GM21367 (cell line): ENCODE results near the gene TBX4.
"Not testable (repeated sequence)": the region's sequence is repeated elsewhere in the genome, so short reads cannot be mapped to it uniquely, and the experiment has no call there.

ENCODE experiments used
- ATAC-seq: cut with Tn5 transposase; IDR thresholded peaks from one replicate; pipeline ENCODE4 v1.9.1; 2021; ENCODE audit not compliant: unreplicated experiment

The TBX4 gene

GRCh38 chr17:61427567-61427966, 24.7 kb upstream of the TBX4 start:
- no peak for ATAC-seq

DNA sequence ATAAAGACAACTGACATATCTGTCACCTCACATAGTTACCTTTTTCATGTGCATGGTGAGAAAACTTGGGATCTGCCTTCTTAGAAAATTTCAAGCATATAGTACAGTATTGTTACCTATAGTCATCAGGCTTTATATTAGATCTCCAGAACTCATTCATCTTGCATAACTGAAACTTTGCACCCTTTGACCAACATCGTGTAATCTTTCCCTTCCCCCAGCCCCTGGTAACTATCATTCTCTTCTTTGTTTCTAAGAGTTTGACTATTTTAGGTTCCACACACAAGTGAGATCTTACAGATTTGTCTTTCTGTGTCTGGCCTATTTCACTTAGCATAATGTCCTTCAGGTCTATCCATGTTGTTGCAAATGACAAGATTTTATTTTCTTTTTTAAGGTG, 22.9 kb upstream of the TBX4 start:
- no peak for ATAC-seq

- ATAC-seq = not testable (repeated sequence)
These were observed 22.4 kb upstream of the TBX4 start for GRCh38 chr17:61429831-61430230.

GRCh38 chr17:61431594-61432311, 20.5 kb upstream of the TBX4 start:
- no peak for ATAC-seq

- ATAC-seq = no peak
These were observed 15.9 kb upstream of the TBX4 start for GRCh38 chr17:61436273-61436672.

- ATAC-seq = no peak
These were observed 15.1 kb upstream of the TBX4 start for GRCh38 chr17:61436995-61437704.

DNA sequence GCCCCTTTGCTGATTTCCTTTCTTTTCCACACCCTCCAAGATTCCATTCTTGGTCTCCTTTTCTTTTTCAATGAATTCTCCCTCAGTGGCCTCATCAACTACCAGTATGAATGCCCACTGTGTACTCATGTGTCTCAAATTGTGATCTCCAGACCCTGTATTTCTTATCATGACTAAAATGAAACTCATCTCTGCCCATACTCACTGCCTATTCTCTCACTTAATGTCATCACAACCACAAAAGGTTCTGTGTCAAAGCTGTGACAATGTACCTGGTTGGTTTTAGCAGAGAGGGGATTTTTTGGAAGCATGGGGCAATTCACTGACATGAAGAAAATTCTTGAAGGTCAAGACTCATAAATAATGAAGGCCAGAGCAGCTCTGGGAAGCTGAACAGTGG, 11.5 kb upstream of the TBX4 start:
- ATAC-seq = no peak

DNA sequence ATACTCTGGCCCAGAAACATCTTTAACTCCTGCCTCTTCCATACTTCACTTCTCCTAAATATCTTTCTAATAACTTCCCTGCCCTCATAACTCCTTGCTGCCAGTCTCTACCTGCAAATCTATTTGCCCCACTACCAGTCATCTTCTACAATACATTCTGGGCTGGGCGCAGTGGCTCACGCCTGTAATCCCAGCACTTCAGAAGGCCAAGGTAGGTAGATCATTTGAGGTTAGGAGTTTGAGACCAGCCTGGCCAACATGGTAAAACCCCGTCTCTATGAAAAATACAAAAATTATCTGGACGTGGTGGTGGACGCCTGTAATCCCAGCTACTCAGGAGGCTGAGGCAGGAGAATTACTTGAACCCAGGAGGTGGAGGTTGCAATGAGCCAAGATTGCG, 10.7 kb upstream of the TBX4 start:
- ATAC-seq = not testable (repeated sequence)

GRCh38 chr17:61442136-61442775, 10.0 kb upstream of the TBX4 start:
- ATAC-seq = no peak

DNA sequence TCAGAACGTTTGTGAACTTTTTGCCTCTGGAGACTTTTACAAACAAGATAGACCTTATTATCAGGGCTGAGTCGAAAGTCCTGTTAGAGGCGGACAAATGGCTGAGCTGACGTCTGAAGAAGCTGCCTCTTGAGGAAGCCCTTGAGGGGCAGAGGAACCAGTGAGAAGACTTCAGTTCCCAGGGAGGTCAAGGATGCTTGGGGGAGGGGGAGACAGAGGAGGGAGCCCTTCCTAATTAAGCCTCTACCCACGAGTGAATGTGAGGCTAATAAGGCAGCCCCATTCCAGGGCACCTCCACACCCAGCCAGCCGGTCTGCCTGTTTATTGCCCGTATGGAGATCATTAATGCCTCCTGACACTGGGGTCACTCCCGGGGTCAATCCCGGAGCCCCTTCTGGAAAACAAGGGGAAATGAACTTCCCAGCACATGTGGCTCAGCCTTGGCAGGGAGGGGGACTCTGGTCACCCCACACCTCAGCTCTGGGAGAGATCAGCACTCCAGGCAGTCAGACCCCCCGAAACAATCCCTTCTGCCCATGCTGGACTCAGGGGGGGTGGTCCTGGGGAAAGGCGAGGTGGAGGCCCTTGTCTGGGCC, 9.2 kb upstream of the TBX4 start:
- ATAC-seq = no peak

- no peak for ATAC-seq
These were observed 8.7 kb upstream of the TBX4 start for GRCh38 chr17:61443475-61443882.

DNA sequence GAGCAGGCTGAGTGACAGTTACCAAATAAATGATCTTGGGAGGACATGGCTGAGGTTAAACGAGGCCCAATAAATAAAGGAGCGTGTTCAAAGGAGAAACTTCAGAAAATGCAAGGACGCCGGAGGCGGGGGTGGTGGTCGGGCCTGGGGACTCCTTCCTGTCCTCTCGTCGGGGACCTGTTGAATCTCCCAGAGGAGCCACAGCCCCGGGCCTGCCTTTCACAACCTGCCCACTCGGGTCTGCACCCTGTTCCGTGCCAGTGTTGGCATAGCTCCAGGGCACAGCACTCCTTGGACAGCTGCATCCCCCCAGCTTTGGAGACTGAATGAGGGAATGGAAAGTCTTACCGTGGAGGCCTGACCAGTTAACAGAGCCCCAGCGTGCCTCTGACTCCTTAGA, 8.1 kb upstream of the TBX4 start:
- ATAC-seq = no peak

- ATAC-seq = no peak
These were observed 7.4 kb upstream of the TBX4 start for GRCh38 chr17:61444831-61445230.

GRCh38 chr17:61447358-61447757, 4.9 kb upstream of the TBX4 start:
- no peak for ATAC-seq

- ATAC-seq = no peak
These were observed 4.2 kb upstream of the TBX4 start for GRCh38 chr17:61448042-61448441.

DNA sequence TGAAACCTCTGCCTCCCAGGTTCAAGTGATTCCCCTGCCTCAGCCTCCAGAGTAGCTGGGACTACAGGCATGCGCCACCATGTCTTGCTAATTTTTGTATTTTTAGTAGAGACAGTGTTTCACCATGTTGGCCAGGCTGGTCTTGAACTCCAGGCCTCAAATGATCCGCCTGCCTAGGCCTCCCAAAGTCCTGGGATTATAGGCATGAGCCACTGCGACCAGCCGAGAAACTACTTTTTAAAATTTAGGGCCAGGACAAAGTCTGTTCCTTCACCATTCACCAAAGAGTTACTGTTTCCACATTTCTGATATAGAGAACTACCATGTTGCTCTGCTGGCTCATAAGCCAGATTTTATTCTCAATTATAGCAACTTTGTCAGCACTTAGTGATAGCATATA, 3.1 kb upstream of the TBX4 start:
- not testable (repeated sequence) for ATAC-seq

- no peak for ATAC-seq
These were observed 2.2 kb upstream of the TBX4 start for GRCh38 chr17:61449707-61450640.

- ATAC-seq = no peak
These were observed 1.3 kb upstream of the TBX4 start for GRCh38 chr17:61450641-61451537.

DNA sequence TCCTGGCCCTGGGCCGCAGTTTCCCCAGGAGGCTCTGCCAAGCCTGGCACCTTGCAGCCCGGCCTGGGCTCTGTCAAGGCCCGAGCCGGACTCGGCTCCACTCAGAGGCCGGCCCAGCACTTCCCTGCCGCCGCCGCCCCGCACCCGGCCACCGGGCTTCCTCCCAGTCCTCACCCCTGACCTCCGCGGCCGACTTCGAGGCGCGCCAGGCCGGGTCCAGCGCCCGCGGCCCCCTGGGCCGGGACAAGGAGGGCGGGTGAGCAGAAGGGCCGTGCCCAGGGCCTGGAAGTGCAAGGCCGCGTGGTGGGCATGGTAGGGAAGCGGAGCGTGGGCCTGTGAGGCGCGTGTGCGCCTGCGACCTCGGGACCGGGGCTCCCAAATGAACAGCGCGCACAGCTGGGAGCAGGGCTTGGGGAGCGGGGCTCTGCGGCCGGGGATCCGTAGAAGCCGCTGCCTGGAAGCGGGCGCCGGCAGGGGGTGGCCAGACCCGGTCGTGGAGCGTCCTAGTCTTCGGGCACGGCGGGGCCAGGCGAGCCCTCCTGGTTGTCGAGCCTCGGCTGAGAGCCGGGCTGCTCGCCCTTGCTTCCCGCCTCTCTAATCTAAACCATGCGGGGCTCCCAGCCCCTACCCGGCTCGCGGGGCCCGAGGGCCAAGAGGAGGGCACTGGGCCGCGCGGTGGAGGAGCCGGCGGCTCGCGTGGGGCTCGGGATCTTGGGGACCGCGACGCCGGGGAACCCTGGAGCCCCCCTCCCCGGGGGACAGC, 503 bp upstream of the TBX4 start:
- no peak for ATAC-seq
